HG03196 (cell line): ENCODE results near the gene HECTD3.

Source experiments
- ATAC-seq: cut with Tn5 transposase; IDR thresholded peaks from one replicate; pipeline ENCODE4 v1.9.1; 2021; ENCODE audit not compliant: unreplicated experiment

Gene HECTD3

DNA sequence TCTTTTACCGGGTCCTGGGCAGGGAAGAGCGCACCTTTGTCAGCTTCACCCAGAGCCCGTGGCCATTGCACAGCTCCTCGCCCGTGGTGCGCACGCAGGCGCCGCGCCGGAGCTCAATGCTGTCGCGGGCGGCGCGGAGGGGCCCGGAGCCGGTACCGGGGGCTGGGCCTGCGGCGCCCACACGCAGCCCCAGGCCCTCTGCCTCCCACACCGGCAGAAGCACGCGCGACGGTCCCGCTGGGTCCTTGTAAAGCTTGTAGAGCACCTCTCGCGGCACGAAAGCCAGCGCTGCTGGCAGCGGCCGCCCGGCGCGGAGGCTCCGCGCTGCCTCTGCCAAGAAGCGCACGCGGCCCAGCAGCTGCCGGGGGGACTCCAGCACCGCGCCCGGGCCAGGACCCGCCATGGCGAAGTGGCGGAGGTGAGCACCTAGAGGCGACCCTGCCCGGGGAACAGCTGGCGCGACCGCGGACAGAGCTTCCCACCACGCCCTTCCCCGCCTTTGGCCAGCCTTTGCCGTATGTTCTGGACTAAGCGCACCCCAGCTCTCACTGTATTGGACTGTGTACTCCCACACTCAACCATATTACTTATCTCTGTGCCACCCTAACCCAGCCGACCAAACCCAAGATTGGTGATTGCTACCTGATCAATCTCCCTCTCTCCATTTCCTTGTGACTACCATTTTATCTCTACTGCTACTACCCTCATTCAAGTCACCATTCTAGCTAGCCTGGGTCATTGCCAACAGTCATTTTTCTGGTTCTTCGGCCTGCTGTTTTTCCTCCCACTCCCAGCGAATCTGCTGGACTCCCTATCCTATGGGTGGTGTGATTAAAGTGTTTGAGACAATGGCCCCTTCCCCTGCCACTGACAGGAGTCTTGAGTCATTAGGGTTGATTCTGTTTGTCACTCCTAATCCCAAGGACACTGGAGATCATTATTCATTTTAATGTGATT is at the start of gene HECTD3:
Gene HECTD3, minus strand, starts transcription at position 470 of the 957 bp plus-strand sequence. Its CDS starts 67 bp downstream, at position 403.
- ATAC-seq: peak; percentile 72

DNA sequence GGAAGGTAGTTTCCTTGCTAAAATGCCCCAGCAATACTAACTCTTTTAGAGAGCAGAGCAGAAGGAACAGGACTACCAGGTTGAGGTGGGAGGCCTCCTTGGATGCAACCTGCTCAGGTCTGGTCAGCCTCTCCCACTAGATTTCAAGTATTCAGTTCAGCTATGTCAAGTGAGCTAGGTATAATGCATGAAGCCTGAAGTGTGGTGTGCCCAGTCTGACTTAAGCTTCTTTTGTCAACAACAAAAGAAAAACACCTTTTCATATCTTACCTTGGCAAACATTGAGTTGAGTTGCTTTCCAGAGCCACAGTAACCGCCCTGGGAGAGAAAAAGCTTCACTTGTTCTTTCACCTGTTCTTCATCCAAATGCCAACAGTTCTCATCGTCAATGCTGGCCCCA is 48.7 kb upstream of the HECTD3 start:
- ATAC-seq: no peak

DNA sequence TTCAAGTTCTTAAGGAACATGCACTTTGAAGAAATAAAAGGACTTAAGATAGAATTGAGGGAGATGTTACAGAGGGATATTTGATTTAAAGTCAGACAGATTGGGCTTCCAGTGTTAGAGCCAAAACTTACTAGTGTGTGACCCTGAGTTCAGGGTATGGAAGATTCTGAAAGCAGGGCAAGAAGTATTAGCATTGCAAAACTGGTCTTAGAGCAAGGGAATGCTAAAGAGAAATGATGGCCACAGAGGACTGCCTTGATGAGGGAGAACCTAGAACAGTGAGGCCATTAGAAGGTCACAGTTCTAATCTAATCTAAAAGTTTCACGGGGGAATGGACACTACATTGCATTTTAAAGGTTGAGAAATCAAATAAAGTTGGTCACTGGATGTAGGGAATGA is 46.4 kb upstream of the HECTD3 start:
- no peak for ATAC-seq

DNA sequence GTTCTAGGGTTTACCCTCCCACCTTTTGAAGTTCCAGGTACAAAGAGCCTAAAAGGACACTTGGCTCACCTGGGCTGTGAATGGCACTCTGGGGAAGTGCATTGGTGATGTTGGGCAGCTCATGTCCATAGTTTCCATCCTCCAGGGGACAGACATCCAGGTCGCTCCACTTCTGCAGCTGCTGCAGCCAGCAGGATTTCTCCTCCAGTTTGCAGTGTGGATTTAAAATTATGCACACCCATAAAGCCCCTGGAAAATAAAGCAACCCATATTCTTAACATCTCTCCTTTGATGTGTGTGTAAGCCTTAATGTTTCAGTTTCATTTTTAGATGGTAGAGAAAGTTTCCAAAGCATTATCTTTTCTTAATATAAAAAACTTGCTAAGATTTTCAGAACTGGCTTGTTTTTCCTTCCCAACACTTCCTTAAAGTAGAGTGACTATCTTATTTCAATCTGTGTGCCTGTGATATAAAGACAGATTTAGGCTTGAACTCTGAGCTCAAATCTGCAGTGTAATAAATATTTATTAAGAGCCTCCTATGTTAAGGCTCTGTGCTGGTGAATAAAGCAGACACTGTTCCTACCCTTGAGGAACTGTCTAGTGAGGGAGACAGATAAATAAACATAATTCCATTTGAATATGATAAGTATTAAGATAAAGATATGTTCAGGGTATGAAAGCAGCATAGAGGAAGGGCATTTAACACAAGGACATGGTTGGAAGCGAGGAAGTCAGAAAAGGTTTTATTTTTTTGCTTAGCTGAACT is 40.1 kb upstream of the HECTD3 start:
- ATAC-seq: no peak

DNA sequence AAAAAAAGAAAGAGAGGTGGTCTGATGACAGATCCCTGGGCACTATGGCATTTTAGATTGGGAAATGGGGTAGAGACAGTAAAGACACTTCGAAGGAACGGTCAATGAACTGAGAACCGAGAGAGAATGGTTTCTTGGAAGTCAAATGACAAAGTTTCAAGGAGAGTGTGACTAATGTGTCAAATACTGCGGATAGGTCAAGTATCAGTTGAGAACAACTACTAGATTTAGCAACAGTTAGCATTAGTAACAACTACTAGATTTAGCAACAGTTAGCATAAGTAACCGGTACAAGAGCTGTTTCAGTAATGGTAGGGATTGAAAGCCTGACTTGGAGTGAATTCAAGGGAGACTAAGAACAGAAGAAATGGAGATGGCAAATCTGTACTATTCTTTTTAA is 35.9 kb upstream of the HECTD3 start:
- no peak for ATAC-seq

DNA sequence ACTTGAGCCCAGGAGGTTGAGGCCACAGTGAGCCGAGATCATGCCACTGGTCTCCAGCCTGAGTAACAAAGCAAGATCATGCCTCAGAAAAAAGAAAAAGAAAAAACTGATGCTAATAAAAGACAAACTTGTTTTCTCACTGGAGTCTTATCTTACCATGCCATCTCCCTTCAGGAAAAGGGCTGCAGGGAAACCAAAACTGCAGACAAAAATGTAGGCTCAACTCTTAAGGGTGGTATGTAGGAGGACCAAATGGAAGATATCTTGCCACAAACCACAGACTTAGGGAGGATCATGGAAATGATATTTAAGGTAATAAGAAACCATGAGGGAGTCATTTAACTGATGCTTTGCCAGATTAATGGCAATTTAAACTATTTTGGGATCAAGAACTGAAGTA is 33.8 kb upstream of the HECTD3 start:
- no peak for ATAC-seq

DNA sequence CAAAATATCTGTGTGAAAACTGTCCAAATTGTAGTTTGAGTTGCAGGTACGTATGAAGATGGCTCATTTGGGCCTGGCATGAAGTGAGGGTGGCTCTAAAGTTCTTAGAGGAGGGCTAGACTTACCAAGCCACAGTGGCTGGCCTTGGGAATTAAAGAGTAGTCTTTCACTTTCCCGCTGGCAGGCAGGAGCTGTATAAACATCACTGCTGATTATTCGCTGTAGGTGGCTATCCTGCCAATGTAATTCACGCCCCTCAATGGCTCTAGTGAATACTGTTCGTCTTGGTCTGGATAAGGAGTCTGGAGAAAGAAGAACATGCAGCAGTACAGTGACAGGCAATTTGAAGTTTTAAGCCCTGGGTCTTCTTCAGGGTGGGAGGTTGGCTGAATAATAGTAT is 32.0 kb upstream of the HECTD3 start:
- ATAC-seq: no peak

DNA sequence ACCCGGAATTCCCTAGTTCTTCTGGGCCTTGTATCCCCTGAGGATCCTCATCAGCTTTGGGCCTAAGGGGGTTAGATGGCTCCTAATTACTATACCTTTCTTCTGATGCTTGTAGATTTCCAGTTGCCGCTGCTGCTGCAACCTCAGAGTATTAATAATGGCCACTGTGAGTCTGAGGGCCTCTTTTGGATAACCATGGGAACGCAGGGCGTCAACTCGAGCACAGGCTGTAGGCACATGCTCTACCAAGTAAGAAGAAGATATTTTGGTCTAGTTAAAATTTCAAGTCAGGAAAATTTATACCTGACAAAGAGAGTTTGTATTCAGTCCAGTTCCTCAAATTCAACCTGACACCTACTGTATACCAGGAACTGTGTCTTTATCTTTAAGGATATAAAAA is 29.2 kb upstream of the HECTD3 start:
- ATAC-seq: no peak

DNA sequence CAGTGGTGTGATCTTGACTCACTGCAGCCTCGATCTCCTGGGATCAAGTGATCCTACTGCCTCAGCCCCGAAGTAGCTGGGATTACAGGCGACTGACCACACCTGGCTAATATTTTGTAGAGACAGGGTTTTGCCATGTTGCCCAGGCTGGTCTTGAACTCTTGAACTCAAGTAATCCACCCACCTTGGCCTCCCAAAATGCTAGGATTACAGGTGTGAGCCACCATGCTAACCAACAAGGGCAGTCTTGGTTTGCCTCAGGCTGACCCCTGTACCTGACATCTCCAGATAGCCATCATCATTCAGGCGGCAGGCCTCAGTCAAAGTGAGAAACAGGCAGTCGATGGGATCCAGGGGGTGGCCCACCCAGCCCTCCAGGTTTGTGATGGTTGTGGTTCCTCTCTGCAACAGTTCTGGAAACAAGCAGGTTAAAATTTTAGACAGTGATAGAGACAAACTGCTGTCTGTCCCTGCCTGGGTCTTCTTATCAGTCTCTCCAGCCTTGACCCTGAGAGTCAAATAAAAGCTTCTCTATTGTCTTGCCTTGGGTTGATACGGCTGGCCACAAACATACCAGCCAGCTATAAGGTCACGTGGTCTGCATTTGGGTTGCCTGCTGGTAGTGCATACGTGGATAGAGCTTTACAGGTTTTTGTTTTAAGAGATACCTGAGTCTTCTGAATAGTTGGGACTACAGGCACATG is 27.7 kb upstream of the HECTD3 start:
- ATAC-seq: no peak

DNA sequence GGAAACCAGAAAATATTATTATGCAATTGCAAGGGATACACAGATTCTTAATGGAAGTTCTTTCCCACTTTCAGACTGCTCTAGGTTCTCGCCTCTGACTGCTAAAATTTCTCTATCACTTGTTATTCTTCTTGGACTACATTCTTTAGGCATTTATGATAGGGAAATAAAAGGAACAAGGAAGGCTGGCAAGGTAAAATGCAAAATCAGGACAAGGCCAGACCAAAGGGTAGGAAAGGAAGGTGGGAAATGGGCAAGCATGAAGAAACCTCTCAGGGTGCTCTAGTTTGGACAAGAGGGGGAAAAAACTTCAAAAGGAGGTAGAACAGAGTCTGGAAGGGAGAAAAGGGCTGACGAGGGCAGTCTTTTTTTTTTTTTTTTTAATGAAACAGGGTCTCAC is 27.1 kb upstream of the HECTD3 start:
- ATAC-seq: no peak

DNA sequence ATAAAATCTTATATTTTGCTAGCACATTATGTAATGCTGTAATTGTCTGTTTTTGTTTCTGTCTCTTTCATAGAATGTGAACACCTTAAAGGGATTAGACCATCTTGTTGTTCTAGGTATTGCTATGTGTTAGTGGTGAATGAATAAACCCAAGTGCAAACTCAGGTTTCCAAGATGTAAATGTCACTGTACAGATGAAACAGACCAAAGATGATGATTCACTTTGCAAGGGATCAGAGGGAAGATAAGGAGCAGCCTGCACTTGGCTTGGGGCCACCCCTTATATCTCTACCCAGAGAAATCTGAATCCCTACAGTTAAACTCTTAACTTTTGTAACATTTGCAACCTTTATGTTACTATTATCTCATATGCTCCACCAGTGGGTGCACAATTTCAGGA is 26.3 kb upstream of the HECTD3 start:
- no peak for ATAC-seq

DNA sequence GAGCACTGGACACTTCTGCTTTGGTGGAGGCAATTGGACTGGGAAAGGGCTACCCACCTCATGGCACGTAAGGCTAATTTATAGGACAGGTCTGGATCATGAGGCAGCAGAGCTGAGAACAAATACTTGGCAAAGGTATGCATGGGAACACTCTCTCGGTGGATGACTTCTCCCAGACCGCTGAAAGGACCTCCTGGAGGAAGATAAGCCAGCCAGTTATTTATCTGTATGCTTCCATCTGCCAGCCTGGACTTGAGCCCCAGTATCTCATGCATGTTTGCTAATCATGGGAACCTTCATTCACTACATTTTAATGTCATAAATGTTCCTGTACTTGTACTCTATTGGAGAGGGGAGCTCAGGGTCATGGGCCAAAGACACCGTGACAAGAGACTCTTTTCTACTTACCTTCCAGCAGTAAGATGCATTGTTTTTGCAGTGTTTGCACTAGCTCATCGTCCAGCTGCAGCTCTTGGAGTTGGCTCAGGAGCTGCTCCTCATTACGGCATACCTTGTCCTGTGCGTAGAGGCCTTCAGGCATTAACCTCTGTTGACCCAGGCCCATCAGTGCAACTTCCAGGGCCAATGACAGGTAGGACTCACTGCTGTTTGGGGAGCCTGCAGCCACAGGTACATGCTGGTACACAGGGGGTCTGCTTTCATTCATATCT is 24.6 kb upstream of the HECTD3 start:
- ATAC-seq: no peak

DNA sequence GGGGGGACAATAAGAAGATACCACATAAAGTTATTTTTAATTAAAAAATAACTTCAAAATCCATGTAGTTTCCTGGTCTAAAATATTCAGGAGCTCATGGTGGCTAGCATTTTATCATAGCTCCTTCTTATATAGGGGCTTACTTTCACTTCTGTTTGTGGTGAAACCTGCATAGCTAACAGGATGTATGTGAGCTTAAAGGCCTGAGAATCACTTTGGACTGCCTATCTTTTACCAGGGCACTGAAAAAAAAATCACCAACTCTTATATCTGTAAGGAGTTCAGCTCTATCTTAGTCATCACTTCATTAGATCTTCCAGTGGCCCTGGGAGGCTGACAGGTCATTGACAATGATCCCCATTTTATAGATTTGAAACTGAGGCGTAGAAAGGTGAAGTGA is 22.2 kb upstream of the HECTD3 start:
- ATAC-seq: no peak

DNA sequence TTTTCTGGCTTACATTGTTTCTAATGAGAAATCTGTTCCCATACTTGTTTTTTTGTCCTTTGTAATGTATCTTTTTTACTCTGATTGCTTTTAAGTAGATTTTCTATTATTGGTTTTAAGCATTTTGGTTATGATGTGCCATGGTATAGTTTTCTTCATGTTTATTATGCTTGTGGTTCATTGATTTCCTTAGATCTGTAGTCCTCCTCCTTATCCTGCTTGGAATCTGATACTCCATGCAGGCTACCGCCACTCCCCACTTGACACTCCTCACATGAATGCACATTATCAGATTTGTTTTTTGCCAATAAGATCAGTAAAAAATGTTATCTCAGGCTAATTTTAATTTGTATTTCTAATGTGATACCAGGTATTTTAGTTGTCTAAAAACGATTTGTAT is 21.7 kb upstream of the HECTD3 start:
- no peak for ATAC-seq

DNA sequence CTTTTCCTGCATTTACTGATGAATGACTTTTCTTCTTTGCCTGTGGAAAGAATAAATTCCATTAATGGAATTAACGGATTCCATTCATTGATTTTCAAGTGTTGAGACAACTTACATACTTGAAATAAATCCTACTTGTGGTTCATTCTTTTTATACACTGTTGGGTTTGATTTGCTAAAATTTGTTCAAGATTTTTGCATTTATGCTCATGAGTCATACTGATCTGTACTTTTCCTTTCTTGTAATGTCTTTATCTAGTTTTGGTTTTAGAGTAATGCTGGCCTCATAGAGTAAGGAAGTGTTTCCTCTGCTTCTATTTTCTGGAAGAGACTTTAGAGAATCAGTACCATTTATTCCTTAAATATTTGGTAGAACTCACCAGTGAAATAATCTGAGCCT is 15.3 kb upstream of the HECTD3 start:
- no peak for ATAC-seq

DNA sequence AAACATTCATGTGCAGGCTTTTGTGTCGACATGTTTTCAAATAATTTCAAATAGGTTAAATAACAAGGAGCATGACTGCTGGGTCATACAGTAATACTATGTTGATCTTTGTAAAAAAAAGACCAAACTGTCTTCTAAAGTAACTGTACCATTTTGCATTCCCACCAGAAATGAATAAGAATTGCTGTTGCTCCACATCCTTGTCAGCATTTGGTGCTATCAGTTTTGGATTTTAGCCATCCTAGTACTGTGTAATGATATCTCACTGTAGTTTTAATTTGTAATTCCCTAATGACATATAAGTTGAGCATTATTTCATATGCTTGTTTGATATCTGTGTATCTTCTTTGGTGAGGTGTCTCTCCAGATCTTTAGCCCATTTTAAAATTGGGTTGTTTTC is 12.5 kb upstream of the HECTD3 start:
- ATAC-seq: no peak

DNA sequence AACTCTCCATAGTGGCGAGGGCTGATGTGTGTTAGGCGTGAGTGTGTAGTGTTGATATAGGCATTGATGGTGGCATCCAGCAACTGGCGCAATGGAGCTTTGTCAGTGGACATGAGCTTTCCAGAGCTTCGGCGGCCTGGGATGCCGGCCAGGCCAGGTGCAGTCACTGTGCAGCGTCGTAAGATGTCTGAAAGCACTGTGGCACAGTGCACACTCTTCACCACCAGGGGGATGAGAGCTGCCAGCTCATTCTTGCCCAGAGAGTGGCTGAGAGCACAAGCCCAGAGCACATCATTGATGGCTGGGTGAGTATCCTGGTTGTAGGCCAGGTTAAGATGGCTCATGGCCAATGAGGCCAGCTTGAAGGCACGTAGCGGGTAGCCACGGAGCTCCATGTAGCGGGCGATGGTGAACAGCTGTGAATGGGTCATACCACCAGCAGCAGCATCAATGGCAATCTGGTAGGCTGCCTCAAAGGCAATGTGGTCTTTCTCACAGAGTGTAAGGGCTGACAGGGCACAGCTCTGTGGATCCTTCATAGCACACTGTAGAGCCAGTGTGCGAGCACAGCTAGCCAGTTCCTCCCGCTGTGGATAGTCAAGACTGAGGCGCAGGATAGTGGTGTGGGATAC is 7.6 kb upstream of the HECTD3 start:
- no peak for ATAC-seq

DNA sequence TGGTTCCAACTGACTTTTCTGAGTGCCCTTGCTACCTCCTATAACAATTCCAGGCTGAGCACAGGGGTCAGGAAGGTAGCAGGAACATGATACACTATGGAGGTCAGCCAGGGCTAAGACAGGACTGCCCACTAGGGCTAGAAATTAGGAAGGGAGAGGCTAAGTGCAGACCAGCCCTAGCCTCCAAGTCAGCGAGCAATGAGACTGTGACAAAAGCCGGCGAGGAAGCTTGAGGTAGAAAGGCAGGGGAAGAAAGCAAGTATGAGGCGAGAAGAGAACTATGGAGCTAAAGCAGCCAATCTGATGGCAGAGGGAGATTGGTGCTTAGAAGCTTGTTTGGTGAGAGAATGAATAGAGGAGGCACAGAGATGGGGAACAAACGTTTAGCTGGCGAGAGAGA is 5.6 kb upstream of the HECTD3 start:
- ATAC-seq: no peak

DNA sequence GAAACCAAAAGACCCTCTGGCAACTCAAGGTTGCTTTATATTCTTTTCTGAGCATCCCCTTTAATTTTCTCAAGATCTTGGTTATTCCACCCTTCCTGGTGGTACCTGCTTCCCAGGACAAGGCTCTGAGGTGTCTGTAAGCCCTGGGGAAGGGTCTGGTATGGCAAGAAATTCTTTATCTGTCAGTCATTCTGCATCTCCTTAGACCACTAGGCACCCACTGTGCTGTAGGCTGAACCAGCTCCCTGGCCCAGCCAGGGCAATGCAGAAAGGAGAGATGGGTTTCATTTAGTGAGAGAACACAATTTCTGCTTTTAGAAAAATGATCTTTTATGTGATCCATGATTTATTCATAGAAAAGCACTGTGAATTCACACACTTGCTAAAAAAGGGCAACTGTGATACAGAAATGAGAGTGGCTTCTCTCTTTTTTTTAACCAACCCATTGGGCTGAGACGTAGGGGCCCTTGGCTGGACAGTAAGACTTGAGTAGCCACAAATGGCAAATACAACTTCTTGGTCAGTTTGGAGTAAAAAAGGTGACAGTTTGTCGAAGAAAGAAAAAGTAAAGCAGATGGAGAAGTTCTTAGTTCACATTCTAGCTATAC is 5.1 kb upstream of the HECTD3 start:
- ATAC-seq: no peak

DNA sequence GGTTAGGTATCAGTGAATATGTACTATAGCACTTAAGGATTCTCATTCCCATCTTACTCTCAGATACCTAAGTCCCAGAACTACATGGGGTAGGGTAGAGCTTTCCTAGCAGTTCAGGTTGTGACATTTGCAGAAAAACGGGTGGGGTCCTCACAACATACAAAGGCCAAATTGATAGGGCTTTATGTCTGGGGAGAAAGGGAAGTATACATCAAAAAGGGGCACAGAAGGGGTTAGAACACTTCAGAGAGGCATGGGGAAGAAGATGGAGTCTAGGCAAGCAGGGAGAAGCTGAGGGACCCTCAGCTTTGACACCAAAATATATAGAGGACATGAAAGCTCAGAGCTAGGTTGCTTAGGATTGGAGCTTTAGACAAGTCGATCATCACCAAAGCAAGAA is 4.6 kb upstream of the HECTD3 start:
- no peak for ATAC-seq
